ENCODE measurements around the gene DOK7.

DOK7 gene

GRCh38 chr4:3512719-3513118 lies 49.6 kb downstream of the DOK7 start:
- Histone ChIP-seq H3K4me3 (ENCODE audit: low read length) (no peak overlapping the region), H3K9me3 (ENCODE audit: insufficient read depth, low read depth, low read length) (no peaks in the 10 kb centered on the region), H3K27ac (ENCODE audit: low read length) (no peak overlapping the region), H3K9ac (ENCODE audit: low read depth, low read length) (no peak overlapping the region), H3K27me3 (ENCODE audit: insufficient read depth, low read length) (no peaks in the 10 kb centered on the region), H3K36me3 (ENCODE audit: insufficient read depth, low read depth, low read length) (peaks cover 79% of the 10 kb centered on the region), H3K4me1 (ENCODE audit: insufficient read depth, low read length) (no peaks in the 10 kb centered on the region)

GRCh38 chr4:3513807-3514206 lies 50.7 kb downstream of the DOK7 start:
- no peak overlapping the region for H3K27ac ChIP-seq (ENCODE audit: low read length)

GRCh38 chr4:3514221-3514780 lies 51.2 kb downstream of the DOK7 start:
- no peaks in the 10 kb centered on the region for H3K4me1 ChIP-seq (ENCODE audit: insufficient read depth, low read length)
- no peaks in the 10 kb centered on the region for H3K27me3 ChIP-seq (ENCODE audit: insufficient read depth, low read length)
- H3K36me3 ChIP-seq (ENCODE audit: insufficient read depth, low read depth, low read length): peaks cover 80% of the 10 kb centered on the region
- no peak overlapping the region for H3K9ac ChIP-seq (ENCODE audit: low read depth, low read length)
- H3K9me3 ChIP-seq (ENCODE audit: insufficient read depth, low read depth, low read length): no peaks in the 10 kb centered on the region
- no peak overlapping the region for H3K4me3 ChIP-seq (ENCODE audit: low read length)
- H3K27ac ChIP-seq (ENCODE audit: low read length): no peak overlapping the region

More at GRCh38 chr4:3513807-3514206, 50.7 kb downstream of the DOK7 start:
- Histone ChIP-seq H3K9me3 (ENCODE audit: insufficient read depth, low read depth, low read length) (no peaks in the 10 kb centered on the region), H3K36me3 (ENCODE audit: insufficient read depth, low read depth, low read length) (peaks cover 79% of the 10 kb centered on the region), H3K9ac (ENCODE audit: low read depth, low read length) (no peak overlapping the region), H3K4me1 (ENCODE audit: insufficient read depth, low read length) (no peaks in the 10 kb centered on the region), H3K4me3 (ENCODE audit: low read length) (no peak overlapping the region), H3K27me3 (ENCODE audit: insufficient read depth, low read length) (no peaks in the 10 kb centered on the region)

DNA sequence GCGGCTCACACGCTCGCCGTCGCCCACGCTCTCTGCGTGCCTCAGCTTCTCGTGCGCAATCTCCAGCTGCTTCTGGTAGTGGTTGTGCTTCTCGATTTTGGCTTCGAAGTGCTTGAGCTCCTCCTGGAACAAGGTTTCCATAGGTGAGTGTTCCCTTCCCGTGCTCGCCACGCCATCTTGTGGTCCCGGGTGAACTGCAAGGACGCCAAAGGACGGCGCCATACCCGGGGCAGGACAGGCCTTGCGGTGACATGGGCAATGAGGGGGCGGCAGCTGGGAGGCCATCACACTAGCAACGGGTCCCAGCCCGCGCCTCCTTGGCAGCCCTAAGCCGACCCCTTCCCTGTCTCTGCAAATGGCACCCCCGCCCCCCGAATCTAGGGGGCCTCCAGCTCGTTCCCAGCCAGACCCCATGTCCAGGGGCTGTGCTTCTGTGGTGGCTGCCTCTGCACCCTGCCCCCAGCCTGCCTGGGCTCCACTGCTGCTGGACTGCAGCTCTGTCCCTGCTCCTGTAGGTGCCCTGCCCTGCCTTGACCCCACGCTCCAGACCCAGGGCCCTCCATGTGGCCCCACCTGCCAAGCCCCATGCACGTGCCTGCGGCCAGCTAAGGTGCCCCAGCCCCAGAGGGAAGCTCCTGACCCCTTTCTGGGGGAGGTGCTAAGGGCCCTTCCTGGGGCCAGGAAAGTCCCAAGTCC lies 51.8 kb downstream of the DOK7 start:
- no peak overlapping the region for H3K27ac ChIP-seq (ENCODE audit: low read length)
- H3K9ac ChIP-seq (ENCODE audit: low read depth, low read length): no peak overlapping the region
- no peaks in the 10 kb centered on the region for H3K9me3 ChIP-seq (ENCODE audit: insufficient read depth, low read depth, low read length)
- H3K27me3 ChIP-seq (ENCODE audit: insufficient read depth, low read length): no peaks in the 10 kb centered on the region
- H3K4me3 ChIP-seq (ENCODE audit: low read length): no peak overlapping the region
- peaks cover 82% of the 10 kb centered on the region for H3K36me3 ChIP-seq (ENCODE audit: insufficient read depth, low read depth, low read length)
- H3K4me1 ChIP-seq (ENCODE audit: insufficient read depth, low read length): no peaks in the 10 kb centered on the region

- H3K9ac ChIP-seq (ENCODE audit: low read depth, low read length): no peak overlapping the region
- H3K4me3 ChIP-seq (ENCODE audit: low read length): no peak overlapping the region
- no peaks in the 10 kb centered on the region for H3K27me3 ChIP-seq (ENCODE audit: insufficient read depth, low read length)
- no peaks in the 10 kb centered on the region for H3K9me3 ChIP-seq (ENCODE audit: insufficient read depth, low read depth, low read length)
- no peaks in the 10 kb centered on the region for H3K4me1 ChIP-seq (ENCODE audit: insufficient read depth, low read length)
- H3K27ac ChIP-seq (ENCODE audit: low read length): no peak overlapping the region
- peaks cover 82% of the 10 kb centered on the region for H3K36me3 ChIP-seq (ENCODE audit: insufficient read depth, low read depth, low read length)
Observed at GRCh38 chr4:3515646-3516045, 52.5 kb downstream of the DOK7 start.

DNA sequence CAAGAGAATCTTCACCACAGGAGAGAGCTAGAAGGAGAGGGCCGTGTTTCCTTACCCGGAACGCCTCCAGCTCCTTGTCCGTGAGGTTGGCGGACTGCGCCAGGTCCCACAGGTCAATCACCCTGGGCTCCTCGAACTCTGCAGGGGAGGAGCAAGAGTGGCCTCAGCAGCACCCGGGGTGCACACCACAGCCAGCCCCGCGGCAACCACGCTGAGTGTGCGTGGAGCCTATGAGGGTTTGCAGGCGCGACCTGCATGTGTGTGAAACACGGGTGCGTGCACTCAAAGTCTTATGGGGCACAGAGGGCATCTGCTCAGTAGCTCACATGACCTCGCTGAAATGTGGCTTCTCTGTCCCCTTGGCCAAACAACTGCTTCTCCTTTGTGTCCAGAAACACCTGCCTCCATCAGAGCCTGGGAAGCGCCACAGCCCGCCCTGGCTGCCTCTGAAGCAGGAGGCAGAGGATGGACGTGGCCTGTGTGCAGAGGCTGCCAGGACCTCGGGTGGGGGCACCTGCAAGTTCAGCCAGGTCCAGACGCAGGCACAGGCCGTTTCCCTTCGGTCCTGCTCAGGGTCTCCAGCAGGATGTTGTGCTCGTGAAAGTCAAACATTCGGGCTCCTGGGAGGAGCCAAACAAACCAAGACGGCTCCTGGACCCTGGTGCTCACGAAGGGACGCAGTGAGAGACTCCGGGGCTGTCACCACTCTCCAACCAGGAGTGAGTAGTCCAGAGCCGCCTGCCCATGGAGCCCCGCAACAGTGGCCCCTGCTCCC lies 53.1 kb downstream of the DOK7 start:
- no peaks in the 10 kb centered on the region for H3K27me3 ChIP-seq (ENCODE audit: insufficient read depth, low read length)

GRCh38 chr4:3516836-3517730 lies 54.0 kb downstream of the DOK7 start:
- Histone ChIP-seq H3K27me3 (ENCODE audit: insufficient read depth, low read length) (no peaks in the 10 kb centered on the region), H3K36me3 (ENCODE audit: insufficient read depth, low read depth, low read length) (peaks cover 79% of the 10 kb centered on the region), H3K9ac (ENCODE audit: low read depth, low read length) (no peak overlapping the region), H3K4me3 (ENCODE audit: low read length) (no peak overlapping the region), H3K9me3 (ENCODE audit: insufficient read depth, low read depth, low read length) (no peaks in the 10 kb centered on the region), H3K4me1 (ENCODE audit: insufficient read depth, low read length) (no peaks in the 10 kb centered on the region), H3K27ac (ENCODE audit: low read length) (no peak overlapping the region)

More for the DNA sequence above, 53.1 kb downstream of the DOK7 start:
- H3K9ac ChIP-seq (ENCODE audit: low read depth, low read length): no peak overlapping the region
- no peak overlapping the region for H3K27ac ChIP-seq (ENCODE audit: low read length)
- no peaks in the 10 kb centered on the region for H3K4me1 ChIP-seq (ENCODE audit: insufficient read depth, low read length)
- no peaks in the 10 kb centered on the region for H3K9me3 ChIP-seq (ENCODE audit: insufficient read depth, low read depth, low read length)
- H3K36me3 ChIP-seq (ENCODE audit: insufficient read depth, low read depth, low read length): peaks cover 79% of the 10 kb centered on the region
- H3K4me3 ChIP-seq (ENCODE audit: low read length): no peak overlapping the region

DNA sequence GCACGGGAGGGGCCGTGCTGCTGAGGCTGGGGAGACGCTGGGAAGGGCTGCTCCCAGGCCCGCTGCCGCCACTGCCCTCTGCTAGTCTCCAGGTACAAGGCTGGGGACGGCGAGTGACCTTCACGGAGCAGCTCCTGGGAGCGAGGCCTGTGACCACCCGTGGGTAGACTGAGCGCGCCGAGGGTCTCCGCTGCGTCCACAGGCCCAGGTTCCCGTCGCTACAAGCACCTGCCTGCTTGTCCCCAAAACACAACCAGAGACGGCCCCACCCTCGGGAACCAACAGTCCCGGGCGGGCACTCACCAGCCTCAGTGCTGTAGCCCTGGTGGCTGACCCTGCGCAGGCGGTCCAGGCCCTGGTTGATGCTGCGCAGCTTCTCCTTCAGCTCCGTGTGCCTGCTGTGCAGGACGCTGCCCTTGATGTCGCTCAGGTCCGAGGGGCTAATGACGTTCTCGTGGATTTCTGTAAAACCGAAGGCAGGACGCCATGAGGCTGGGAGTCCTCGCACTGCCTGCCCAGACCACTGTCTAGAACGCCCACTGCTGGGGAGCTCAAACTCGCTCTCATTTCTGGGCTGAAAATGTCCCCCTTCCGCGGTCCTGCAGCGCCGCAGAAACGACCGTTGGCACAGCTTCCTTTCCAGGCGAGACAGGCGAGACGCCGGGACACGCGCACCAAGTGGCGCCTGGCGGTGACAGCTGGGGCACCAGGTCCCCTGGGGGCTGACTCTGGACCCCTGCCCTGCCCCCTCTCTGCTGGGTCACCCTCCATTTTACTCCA lies 54.8 kb downstream of the DOK7 start:
- peaks cover 71% of the 10 kb centered on the region for H3K36me3 ChIP-seq (ENCODE audit: insufficient read depth, low read depth, low read length)

GRCh38 chr4:3518511-3518880 lies 55.4 kb downstream of the DOK7 start:
- Histone ChIP-seq H3K9me3 (ENCODE audit: insufficient read depth, low read depth, low read length) (no peaks in the 10 kb centered on the region), H3K9ac (ENCODE audit: low read depth, low read length) (no peak overlapping the region), H3K4me3 (ENCODE audit: low read length) (no peak overlapping the region), H3K27ac (ENCODE audit: low read length) (no peak overlapping the region), H3K4me1 (ENCODE audit: insufficient read depth, low read length) (no peaks in the 10 kb centered on the region), H3K27me3 (ENCODE audit: insufficient read depth, low read length) (no peaks in the 10 kb centered on the region), H3K36me3 (ENCODE audit: insufficient read depth, low read depth, low read length) (peaks cover 71% of the 10 kb centered on the region)

More for the DNA sequence above, 54.8 kb downstream of the DOK7 start:
- no peak overlapping the region for H3K9ac ChIP-seq (ENCODE audit: low read depth, low read length)
- no peaks in the 10 kb centered on the region for H3K9me3 ChIP-seq (ENCODE audit: insufficient read depth, low read depth, low read length)
- no peak overlapping the region for H3K4me3 ChIP-seq (ENCODE audit: low read length)
- no peak overlapping the region for H3K27ac ChIP-seq (ENCODE audit: low read length)
- H3K4me1 ChIP-seq (ENCODE audit: insufficient read depth, low read length): no peaks in the 10 kb centered on the region
- H3K27me3 ChIP-seq (ENCODE audit: insufficient read depth, low read length): no peaks in the 10 kb centered on the region

DNA sequence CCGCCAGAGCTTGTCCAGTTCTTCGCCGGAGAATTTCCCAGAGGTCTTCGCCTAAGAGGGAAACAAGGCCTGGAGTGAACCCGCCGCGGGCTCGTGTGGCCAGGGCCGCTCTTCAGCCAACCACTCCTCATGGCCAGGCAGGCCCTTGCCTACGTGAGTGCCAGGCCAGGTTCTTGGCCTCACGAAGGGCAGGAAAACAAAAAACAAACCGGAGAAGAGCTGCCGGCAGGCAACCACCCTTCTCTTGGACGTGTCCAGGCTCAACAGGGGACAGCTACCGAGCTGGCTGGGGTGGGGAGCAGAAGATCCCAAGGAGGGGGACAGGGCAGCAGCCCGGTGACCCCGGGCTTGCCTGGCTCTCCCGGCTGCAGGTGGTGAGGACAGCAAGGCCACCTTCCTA lies 55.8 kb downstream of the DOK7 start:
- H3K36me3 ChIP-seq (ENCODE audit: insufficient read depth, low read depth, low read length): peaks cover 71% of the 10 kb centered on the region

More for the DNA sequence above, 55.8 kb downstream of the DOK7 start:
- Histone ChIP-seq H3K9me3 (ENCODE audit: insufficient read depth, low read depth, low read length) (no peaks in the 10 kb centered on the region), H3K27me3 (ENCODE audit: insufficient read depth, low read length) (no peaks in the 10 kb centered on the region), H3K27ac (ENCODE audit: low read length) (no peak overlapping the region), H3K4me3 (ENCODE audit: low read length) (no peak overlapping the region), H3K4me1 (ENCODE audit: insufficient read depth, low read length) (no peaks in the 10 kb centered on the region), H3K9ac (ENCODE audit: low read depth, low read length) (no peak overlapping the region)
